Neural cell (in vitro differentiated cells): ENCODE data around the gene IDH3B. TPM values are rescaled to one million over a fixed set of nuclear protein-coding genes. Genes with fewer than 3 reads are reported as not detected.

ENCODE experiments used
- H2AFZ ChIP-seq: fragments of 200-600, 300-800 bp; sonication (generic), shearing (Covaris generic); 2 replicates; pipeline ENCODE4 v1.6.0; 2014; ENCODE audit warnings: low read depth, mild to moderate bottlenecking, antibody characterized with exemption, low read length, moderate library complexity
- H3F3A ChIP-seq: fragments of 200-600 bp; shearing (Covaris generic); 2 replicates; pipeline ENCODE4 v1.6.1; 2016; ENCODE audit warnings: mild to moderate bottlenecking, moderate library complexity, mixed read lengths, antibody characterized with exemption, low read length; ENCODE audit not compliant: insufficient read depth, poor library complexity, severe bottlenecking
- H3K27ac ChIP-seq: fragments of 200-600, 300-800 bp; sonication (generic), shearing (Covaris generic); 2 replicates; pipeline ENCODE4 v1.5.1; 2014; ENCODE audit warnings: mild to moderate bottlenecking, low read length, moderate library complexity
- H3K27me3 ChIP-seq: fragments of 300-800, 200-600 bp; sonication (generic), shearing (Covaris generic); 2 replicates; pipeline ENCODE4 v1.6.0; 2014; ENCODE audit warnings: mild to moderate bottlenecking, low read depth, low read length, moderate library complexity; ENCODE audit not compliant: insufficient read depth
- H3K36me3 ChIP-seq: fragments of 300-800, 200-600 bp; sonication (generic), shearing (Covaris generic); 2 replicates; pipeline ENCODE4 v1.5.1; 2014; ENCODE audit warnings: mild to moderate bottlenecking, antibody characterized with exemption, low read length, moderate library complexity; ENCODE audit not compliant: insufficient read depth
- H3K4me2 ChIP-seq: fragments of 300-800, 200-600 bp; sonication (generic), shearing (Covaris generic); 2 replicates; pipeline ENCODE4 v1.6.0; 2014; ENCODE audit warnings: mild to moderate bottlenecking, low read length
- H3K4me3 ChIP-seq: fragments of 300-800, 200-600 bp; sonication (generic), shearing (Covaris generic); 2 replicates; pipeline ENCODE4 v1.5.1; 2014; ENCODE audit warnings: mild to moderate bottlenecking, low read length, moderate library complexity
- H3K79me2 ChIP-seq: fragments of 200-600 bp; shearing (Covaris generic); replicated peaks from 2 replicates; pipeline ENCODE4 v1.6.0; 2014; ENCODE audit warnings: mild to moderate bottlenecking, low read length, moderate library complexity; ENCODE audit not compliant: insufficient read depth
- H3K9ac ChIP-seq: fragments of 300-800, 200-600 bp; sonication (generic), shearing (Covaris generic); 2 replicates; pipeline ENCODE4 v1.6.1; 2016; ENCODE audit warnings: mild to moderate bottlenecking, low read length, mixed read lengths
- H3K9me2 ChIP-seq: fragments of 200-600 bp; shearing (Covaris generic); 2 replicates; pipeline ENCODE4 v1.6.1; 2016; ENCODE audit warnings: mild to moderate bottlenecking, low read length, mixed read lengths; ENCODE audit not compliant: insufficient read depth
- H3K9me3 ChIP-seq: fragments of 200-600, 300-800 bp; sonication (generic), shearing (Covaris generic); 2 replicates; pipeline ENCODE4 v1.6.1; 2016; ENCODE audit warnings: mild to moderate bottlenecking, mixed run types, low read length, moderate library complexity, mixed read lengths
- H4K20me1 ChIP-seq: fragments of 200-600 bp; shearing (Covaris generic); 2 replicates; pipeline ENCODE4 v1.6.1; 2016; ENCODE audit warnings: mild to moderate bottlenecking, mixed run types; ENCODE audit not compliant: insufficient read depth
- EP300 ChIP-seq: fragments of 450-650 bp; conservative IDR thresholded peaks from 2 replicates; pipeline ENCODE4 v1.6.1; 2014; ENCODE audit warnings: antibody characterized with exemption, mild to moderate bottlenecking, moderate library complexity; ENCODE audit not compliant: poor library complexity, severe bottlenecking
- EZH2 ChIP-seq: fragments of 200-600, 300-800 bp; shearing (Covaris generic), sonication (generic); IDR thresholded peaks from 2 replicates; pipeline ENCODE4 v1.6.1; 2014; ENCODE audit warnings: antibody characterized with exemption, low read length, borderline replicate concordance, mild to moderate bottlenecking; ENCODE audit not compliant: insufficient read depth, poor library complexity, severe bottlenecking
- MXI1 ChIP-seq: fragments of 450-650 bp; conservative IDR thresholded peaks from 2 replicates; pipeline ENCODE4 v1.6.1; 2014; ENCODE audit warnings: antibody characterized with exemption, mild to moderate bottlenecking; ENCODE audit not compliant: poor library complexity, severe bottlenecking
- POLR2AphosphoS5 ChIP-seq: IDR thresholded peaks from 2 replicates; pipeline ENCODE4 v1.6.1; 2012
- RAD21 ChIP-seq: fragments of 450-650 bp; conservative IDR thresholded peaks from 2 replicates; pipeline ENCODE4 v1.6.1; 2014; ENCODE audit warnings: antibody characterized with exemption, mild to moderate bottlenecking, moderate library complexity
- REST ChIP-seq: IDR thresholded peaks from 2 replicates; pipeline ENCODE4 v1.6.1; 2012; ENCODE audit warnings: borderline replicate concordance
- SMC3 ChIP-seq: fragments of 450-650 bp; conservative IDR thresholded peaks from 2 replicates; pipeline ENCODE4 v1.6.1; 2014; ENCODE audit warnings: antibody characterized with exemption, mild to moderate bottlenecking, moderate library complexity; ENCODE audit not compliant: poor library complexity
- TAF1 ChIP-seq: IDR thresholded peaks from 2 replicates; pipeline ENCODE4 v1.6.1; 2012; ENCODE audit warnings: low read depth
- polyA plus RNA-seq: library from polyadenylated mRNA; depleted of rRNA; stranded (reverse); fragments of >200 nt; gene quantifications from 2 replicates; pipeline ENCODE4 v1.2.3, GENCODE V29; 2014
- TF ChIP-seq, protein P1 (sequence below): fragments of 450-650 bp; IDR thresholded peaks from 2 replicates; pipeline ENCODE4 v1.5.1; 2014; ENCODE audit warnings: antibody characterized with exemption, mild to moderate bottlenecking, moderate library complexity; ENCODE audit not compliant: poor library complexity, severe bottlenecking

The IDH3B gene
- polyA plus RNA-seq, 1 donor from 2014 or later = 307 TPM

DNA sequence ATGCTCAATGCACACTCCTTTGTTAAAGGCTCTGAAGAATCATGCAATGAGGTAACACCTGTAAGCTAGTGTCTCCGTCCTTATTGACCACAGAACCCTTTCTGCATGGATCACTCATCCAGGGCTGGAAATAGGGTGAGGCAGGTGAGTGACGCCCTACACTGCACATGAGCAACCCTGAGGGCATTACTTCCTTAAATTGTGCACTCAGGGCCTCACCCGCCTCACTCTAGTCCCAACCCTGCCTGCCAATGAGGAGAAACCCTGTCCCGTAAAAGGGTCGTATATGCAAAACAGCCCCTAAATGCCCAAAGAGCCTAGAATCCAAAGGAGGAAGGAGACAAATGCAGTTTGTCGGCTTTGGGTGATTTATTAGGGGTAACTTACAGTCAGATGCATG lies 45.2 kb downstream of the IDH3B start:
- H3K9me2 ChIP-seq = no peaks in the 10 kb centered on the region
- no peak overlapping the region for H3K4me2 ChIP-seq
- H3K9ac ChIP-seq = no peak overlapping the region
- peaks cover 3% of the 10 kb centered on the region for H3K9me3 ChIP-seq
- H4K20me1 ChIP-seq = no peaks in the 10 kb centered on the region
- no peaks in the 10 kb centered on the region for H3K27me3 ChIP-seq
- no peaks in the 10 kb centered on the region for H3F3A ChIP-seq
- TF ChIP-seq SMC3 = no peak
- H3K4me3 ChIP-seq = no peak overlapping the region
- no peaks in the 10 kb centered on the region for H3K36me3 ChIP-seq
- H3K79me2 ChIP-seq = no peaks in the 10 kb centered on the region
- H3K27ac ChIP-seq = no peak overlapping the region
- H2AFZ ChIP-seq = no peak overlapping the region

DNA sequence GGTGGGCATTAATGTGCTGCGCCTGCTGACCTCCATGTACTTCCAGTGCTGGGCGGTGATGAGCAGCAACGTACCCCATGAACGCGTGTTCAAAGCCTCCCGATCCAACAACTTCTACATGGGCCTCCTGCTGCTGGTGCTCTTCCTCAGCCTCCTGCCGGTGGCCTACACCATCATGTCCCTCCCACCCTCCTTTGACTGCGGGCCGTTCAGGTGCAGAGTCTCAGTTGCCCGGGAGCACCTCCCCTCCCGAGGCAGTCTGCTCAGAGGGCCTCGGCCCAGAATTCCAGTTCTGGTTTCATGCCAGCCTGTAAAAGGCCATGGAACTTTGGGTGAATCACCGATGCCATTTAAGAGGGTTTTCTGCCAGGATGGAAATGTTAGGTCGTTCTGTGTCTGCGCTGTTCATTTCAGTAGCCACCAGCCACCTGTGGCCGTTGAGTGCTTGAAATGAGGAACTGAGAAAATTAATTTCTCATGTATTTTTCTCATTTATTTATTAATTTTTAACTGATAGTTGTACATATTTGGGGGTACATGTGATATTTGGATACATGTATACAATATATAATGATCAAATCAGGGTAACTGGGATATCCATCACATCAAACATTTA lies 46.8 kb downstream of the IDH3B start:
- Histone ChIP-seq H3K4me3 (no peak overlapping the region), H2AFZ (no peak overlapping the region), H3K4me2 (no peak overlapping the region), H3K36me3 (no peaks in the 10 kb centered on the region), H4K20me1 (no peaks in the 10 kb centered on the region), H3K27ac (no peak overlapping the region), H3F3A (no peaks in the 10 kb centered on the region), H3K27me3 (no peaks in the 10 kb centered on the region), H3K9me3 (peaks cover 3% of the 10 kb centered on the region), H3K9ac (no peak overlapping the region), H3K9me2 (no peaks in the 10 kb centered on the region), H3K79me2 (no peaks in the 10 kb centered on the region)
- TF ChIP-seq MXI1 = no peak
- no peak for TF ChIP-seq TAF1
- TF ChIP-seq, protein P1, sequence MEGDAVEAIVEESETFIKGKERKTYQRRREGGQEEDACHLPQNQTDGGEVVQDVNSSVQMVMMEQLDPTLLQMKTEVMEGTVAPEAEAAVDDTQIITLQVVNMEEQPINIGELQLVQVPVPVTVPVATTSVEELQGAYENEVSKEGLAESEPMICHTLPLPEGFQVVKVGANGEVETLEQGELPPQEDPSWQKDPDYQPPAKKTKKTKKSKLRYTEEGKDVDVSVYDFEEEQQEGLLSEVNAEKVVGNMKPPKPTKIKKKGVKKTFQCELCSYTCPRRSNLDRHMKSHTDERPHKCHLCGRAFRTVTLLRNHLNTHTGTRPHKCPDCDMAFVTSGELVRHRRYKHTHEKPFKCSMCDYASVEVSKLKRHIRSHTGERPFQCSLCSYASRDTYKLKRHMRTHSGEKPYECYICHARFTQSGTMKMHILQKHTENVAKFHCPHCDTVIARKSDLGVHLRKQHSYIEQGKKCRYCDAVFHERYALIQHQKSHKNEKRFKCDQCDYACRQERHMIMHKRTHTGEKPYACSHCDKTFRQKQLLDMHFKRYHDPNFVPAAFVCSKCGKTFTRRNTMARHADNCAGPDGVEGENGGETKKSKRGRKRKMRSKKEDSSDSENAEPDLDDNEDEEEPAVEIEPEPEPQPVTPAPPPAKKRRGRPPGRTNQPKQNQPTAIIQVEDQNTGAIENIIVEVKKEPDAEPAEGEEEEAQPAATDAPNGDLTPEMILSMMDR = no peak
- no peak for TF ChIP-seq EP300
- TF ChIP-seq RAD21 = no peak
- no peak for TF ChIP-seq SMC3
- TF ChIP-seq POLR2AphosphoS5 = no peak
- TF ChIP-seq REST = no peak
- TF ChIP-seq EZH2 = no peak

- Histone ChIP-seq H3F3A (no peaks in the 10 kb centered on the region), H3K4me3 (no peak overlapping the region), H2AFZ (no peak overlapping the region), H3K79me2 (no peaks in the 10 kb centered on the region), H3K4me2 (no peak overlapping the region), H3K36me3 (no peaks in the 10 kb centered on the region), H3K27me3 (no peaks in the 10 kb centered on the region), H4K20me1 (no peaks in the 10 kb centered on the region), H3K9me3 (peaks cover 3% of the 10 kb centered on the region), H3K9me2 (no peaks in the 10 kb centered on the region), H3K9ac (no peak overlapping the region), H3K27ac (no peak overlapping the region)
- TF ChIP-seq, protein P1 = no peak
- TF ChIP-seq EZH2 = no peak
- no peak for TF ChIP-seq MXI1
- no peak for TF ChIP-seq TAF1
- TF ChIP-seq POLR2AphosphoS5 = no peak
- no peak for TF ChIP-seq SMC3
- TF ChIP-seq REST = no peak
- no peak for TF ChIP-seq RAD21
- no peak for TF ChIP-seq EP300
These were observed 47.4 kb downstream of the IDH3B start for GRCh38 chr20:2616634-2617033.
